ENCODE data around the gene EPOP. TPM values are rescaled to one million over a fixed set of nuclear protein-coding genes. Genes with fewer than 3 reads are reported as not detected.

Gene EPOP
- total RNA-seq, 1 experiment from 2014 or later = 12.3 TPM

- no peak overlapping the region for H3K27ac Mint-ChIP-seq
- POLR2A ChIA-PET = interaction anchor here (0.6 kb wide), 1 partner anchor 70 kb away, joined by 3 read pairs; no protein-coding TSS in a partner anchor
- peaks cover 54% of the 10 kb centered on the region for H3K4me1 Mint-ChIP-seq
- no peak for DNase-seq (ENCODE audit: low spot score)
- peak; percentile 12 for ATAC-seq
- no peaks in the 10 kb centered on the region for H3K9me3 Mint-ChIP-seq
- H3K4me3 Mint-ChIP-seq = peak overlapping the region; percentile 77
- no peaks in the 10 kb centered on the region for H3K36me3 Mint-ChIP-seq
- no peak for TF ChIP-seq FOXK1 (CRISPR knock-in tag; IDR thresholded peaks at IDR 0.05)
- peak; percentile 36; the same call in 1 of the 2 replicates for TF ChIP-seq TP53 (CRISPR knock-in tag; IDR thresholded peaks at IDR 0.05)
- peak; percentile 59; the same call in 1 of the 2 replicates for TF ChIP-seq NR1H2 (CRISPR knock-in tag; IDR thresholded peaks at IDR 0.05)
- TF ChIP-seq FOXJ3 (CRISPR knock-in tag; IDR thresholded peaks at IDR 0.05; ENCODE audit: borderline replicate concordance) = peak; percentile 42; the same call in 1 of the 2 replicates
- TF ChIP-seq ZNF425 (CRISPR knock-in tag; conservative IDR thresholded peaks at IDR 0.05) = no peak
- TF ChIP-seq MAX (CRISPR knock-in tag; IDR thresholded peaks at IDR 0.05) = no peak
- TF ChIP-seq ATF6 (CRISPR knock-in tag; IDR thresholded peaks at IDR 0.05) = no peak
- TF ChIP-seq NR3C1 (CRISPR knock-in tag; conservative IDR thresholded peaks at IDR 0.05; ENCODE audit: low read depth) = 0 out of 2 replicates have a peak, but pooled peaks have one; percentile 24
- peak; percentile 47; the same call in 1 of the 2 replicates for TF ChIP-seq E2F1 (CRISPR knock-in tag; IDR thresholded peaks at IDR 0.05)
- 0 out of 2 replicates have a peak, but pooled peaks have one; percentile 38 for TF ChIP-seq SMAD4 (CRISPR knock-in tag; IDR thresholded peaks at IDR 0.05)
- H3K27me3 Mint-ChIP-seq (ENCODE audit: low read depth) = peaks cover 91% of the 10 kb centered on the region
- CTCF ChIA-PET = interaction anchor here (0.6 to 28.2 kb wide), 15 partner anchors 8 to 231 kb away, joined by 3 to 727 read pairs (median 4); partner anchors contain the start of gene SRCIN1
Observed at GRCh38 chr17:38671939-38672720, 2.6 kb downstream of the EPOP start.

GRCh38 chr17:38669520-38669919 is 5.2 kb downstream of the EPOP start:
- H3K36me3 Mint-ChIP-seq = no peaks in the 10 kb centered on the region
- POLR2A ChIA-PET = no interaction called here
- DNase-seq (ENCODE audit: low spot score) (no peak), ATAC-seq (no peak)
- H3K4me3 Mint-ChIP-seq = no peak overlapping the region; the same call in 1 of the 2 replicates
- no peaks in the 10 kb centered on the region for H3K9me3 Mint-ChIP-seq
- H3K27me3 Mint-ChIP-seq (ENCODE audit: low read depth) = peaks cover 69% of the 10 kb centered on the region
- CTCF ChIA-PET = interaction anchor here (0.7 to 28.2 kb wide), 11 partner anchors 11 to 160 kb away, joined by 3 to 727 read pairs (median 8); partner anchors contain the start of gene SRCIN1
- TF ChIP-seq ZNF219 (CRISPR knock-in tag; IDR thresholded peaks at IDR 0.05; ENCODE audit: borderline replicate concordance) = no peak
- H3K27ac Mint-ChIP-seq = no peak overlapping the region
- peaks cover 43% of the 10 kb centered on the region for H3K4me1 Mint-ChIP-seq

GRCh38 chr17:38667787-38668122 is 7.0 kb downstream of the EPOP start:
- no peak overlapping the region for H3K4me3 Mint-ChIP-seq
- ATAC-seq (no peak), DNase-seq (ENCODE audit: low spot score) (no peak)
- H3K27me3 Mint-ChIP-seq (ENCODE audit: low read depth) = peaks cover 64% of the 10 kb centered on the region
- no peaks in the 10 kb centered on the region for H3K9me3 Mint-ChIP-seq
- ChIA-PET CTCF (interaction anchor here (0.6 to 28.2 kb wide), 43 partner anchors 9 to 343 kb away, joined by 3 to 727 read pairs (median 6); partner anchors contain the start of genes MLLT6 and SRCIN1), POLR2A (interaction anchor here (0.6 to 1.5 kb wide), 2 partner anchors 108 to 110 kb away, joined by 3 to 5 read pairs; no protein-coding TSS in a partner anchor)
- no peak overlapping the region for H3K27ac Mint-ChIP-seq
- H3K4me1 Mint-ChIP-seq = peaks cover 55% of the 10 kb centered on the region
- TF ChIP-seq MLX (CRISPR knock-in tag; IDR thresholded peaks at IDR 0.05) = no peak
- no peak for TF ChIP-seq FOXJ3 (CRISPR knock-in tag; IDR thresholded peaks at IDR 0.05; ENCODE audit: borderline replicate concordance)
- no peak for TF ChIP-seq ERG (CRISPR knock-in tag; IDR thresholded peaks at IDR 0.05)
- TF ChIP-seq ESRRA (CRISPR knock-in tag; IDR thresholded peaks at IDR 0.05; ENCODE audit: borderline replicate concordance) = no peak
- H3K36me3 Mint-ChIP-seq = no peaks in the 10 kb centered on the region
